Activated T-cell treated with anti-CD3 and anti-CD28 coated beads, Interleukin-2, amount 50 U/mL, for 72 hours (primary cell): ENCODE measurements around the gene RAMP3. TPM values are rescaled to one million over a fixed set of nuclear protein-coding genes. Genes with fewer than 3 reads are reported as not detected.

Source experiments
- ATAC-seq, 2 donors: fragments of 150-1000 bp; cut with Tn5 transposase; replicated peaks in 1 of 2; 2 replicates each; pipeline ENCODE4 v1.10.0; 2021; ENCODE audit warnings: moderate library complexity in 2 of 2, mild to moderate bottlenecking in 1 of 2
- DNase-seq, 2 donors: peaks; one replicate each; pipeline ENCODE4 v3.0.0; 2021 to 2022; ENCODE audit warnings: mixed read lengths in 1 of 2
- H3K27ac Mint-ChIP-seq: one replicate; pipeline ENCODE4 v1.8.0; 2022; ENCODE audit warnings: mild to moderate bottlenecking, moderate library complexity, mixed read lengths
- H3K27me3 Mint-ChIP-seq: one replicate; pipeline ENCODE4 v1.8.0; 2022; ENCODE audit warnings: low read depth, mixed read lengths
- H3K36me3 Mint-ChIP-seq, 2 donors: one replicate each; pipeline ENCODE4 v1.8.0; 2022; ENCODE audit warnings: mixed read lengths in 2 of 2, mild to moderate bottlenecking in 1 of 2; ENCODE audit not compliant: insufficient read depth in 2 of 2
- H3K4me1 Mint-ChIP-seq: one replicate; pipeline ENCODE4 v1.8.0; 2022; ENCODE audit warnings: low read depth, mixed read lengths
- H3K4me3 Mint-ChIP-seq, 2 donors: one replicate each; pipeline ENCODE4 v1.8.0; 2022; ENCODE audit warnings: mild to moderate bottlenecking in 2 of 2, mixed read lengths in 2 of 2, moderate library complexity in 2 of 2
- H3K9me3 Mint-ChIP-seq, 2 donors: one replicate each; pipeline ENCODE4 v1.8.0; 2022; ENCODE audit warnings: mixed read lengths in 2 of 2
- total RNA-seq, 2 donors: library from RNA; stranded (reverse); gene quantifications; one replicate each; pipeline ENCODE4 v1.2.3, GENCODE V29; 2022

The RAMP3 gene
- total RNA-seq, 2 donors from 2014 or later: 0.50 TPM; not detected in 1

GRCh38 chr7:45223078-45223477, 65.5 kb downstream of the RAMP3 start:
- no peaks in the 10 kb centered on the region for H3K4me1 Mint-ChIP-seq
- no peaks in the 10 kb centered on the region for H3K36me3 Mint-ChIP-seq
- DNase-seq: no peak
- H3K27ac Mint-ChIP-seq: no peak overlapping the region
- H3K27me3 Mint-ChIP-seq: peaks cover 28% of the 10 kb centered on the region
- ATAC-seq: no peak
- no peak overlapping the region for H3K4me3 Mint-ChIP-seq
- no peaks in the 10 kb centered on the region for H3K9me3 Mint-ChIP-seq

GRCh38 chr7:45223728-45224630, 66.4 kb downstream of the RAMP3 start:
- Mint-ChIP-seq H3K36me3 (no peaks in the 10 kb centered on the region), H3K9me3 (no peaks in the 10 kb centered on the region), H3K27ac (no peak overlapping the region), H3K4me3 (no peak overlapping the region), H3K27me3 (peaks cover 24% of the 10 kb centered on the region), H3K4me1 (no peaks in the 10 kb centered on the region)
- ATAC-seq (no peak), DNase-seq (no peak)

- Mint-ChIP-seq H3K27ac (no peak overlapping the region), H3K36me3 (no peaks in the 10 kb centered on the region), H3K27me3 (peaks cover 23% of the 10 kb centered on the region), H3K4me3 (no peak overlapping the region), H3K9me3 (no peaks in the 10 kb centered on the region), H3K4me1 (no peaks in the 10 kb centered on the region)
- no peak for ATAC-seq
- DNase-seq: no peak
Measured at GRCh38 chr7:45224832-45225231, 67.2 kb downstream of the RAMP3 start.

GRCh38 chr7:45225311-45225947, 67.8 kb downstream of the RAMP3 start:
- DNase-seq: no peak
- H3K4me3 Mint-ChIP-seq: no peak overlapping the region
- no peak for ATAC-seq
- H3K4me1 Mint-ChIP-seq: peaks cover 6% of the 10 kb centered on the region
- no peaks in the 10 kb centered on the region for H3K9me3 Mint-ChIP-seq
- no peak overlapping the region for H3K27ac Mint-ChIP-seq
- no peaks in the 10 kb centered on the region for H3K36me3 Mint-ChIP-seq
- H3K27me3 Mint-ChIP-seq: peaks cover 23% of the 10 kb centered on the region

- no peaks in the 10 kb centered on the region for H3K36me3 Mint-ChIP-seq
- H3K27me3 Mint-ChIP-seq: peaks cover 27% of the 10 kb centered on the region
- no peak for ATAC-seq
- H3K27ac Mint-ChIP-seq: no peak overlapping the region
- H3K4me3 Mint-ChIP-seq: no peak overlapping the region
- H3K9me3 Mint-ChIP-seq: no peaks in the 10 kb centered on the region
- peaks cover 6% of the 10 kb centered on the region for H3K4me1 Mint-ChIP-seq
- DNase-seq: no peak
Measured at GRCh38 chr7:45225948-45226335, 68.4 kb downstream of the RAMP3 start.

- Mint-ChIP-seq H3K27ac (no peak overlapping the region), H3K9me3 (no peaks in the 10 kb centered on the region), H3K27me3 (peaks cover 39% of the 10 kb centered on the region), H3K36me3 (no peaks in the 10 kb centered on the region), H3K4me1 (peaks cover 6% of the 10 kb centered on the region), H3K4me3 (no peak overlapping the region)
- DNase-seq: no peak
- no peak for ATAC-seq
Measured at GRCh38 chr7:45229156-45229920, 71.7 kb downstream of the RAMP3 start.

GRCh38 chr7:45230083-45230482, 72.5 kb downstream of the RAMP3 start:
- peaks cover 44% of the 10 kb centered on the region for H3K27me3 Mint-ChIP-seq
- DNase-seq (no peak), ATAC-seq (no peak)
- H3K36me3 Mint-ChIP-seq: no peaks in the 10 kb centered on the region
- H3K9me3 Mint-ChIP-seq: no peaks in the 10 kb centered on the region
- H3K4me1 Mint-ChIP-seq: peaks cover 6% of the 10 kb centered on the region
- no peak overlapping the region for H3K27ac Mint-ChIP-seq
- no peak overlapping the region for H3K4me3 Mint-ChIP-seq

- Mint-ChIP-seq H3K27ac (no peak overlapping the region), H3K27me3 (peaks cover 44% of the 10 kb centered on the region), H3K9me3 (no peaks in the 10 kb centered on the region), H3K4me1 (peaks cover 6% of the 10 kb centered on the region), H3K4me3 (no peak overlapping the region), H3K36me3 (no peaks in the 10 kb centered on the region)
- DNase-seq (no peak), ATAC-seq (no peak)
Measured at GRCh38 chr7:45230611-45231165, 73.1 kb downstream of the RAMP3 start.

- no peak overlapping the region for H3K27ac Mint-ChIP-seq
- ATAC-seq: no peak
- H3K27me3 Mint-ChIP-seq: peaks cover 49% of the 10 kb centered on the region
- no peak overlapping the region for H3K4me3 Mint-ChIP-seq
- H3K4me1 Mint-ChIP-seq: peaks cover 6% of the 10 kb centered on the region
- no peaks in the 10 kb centered on the region for H3K36me3 Mint-ChIP-seq
- no peak for DNase-seq
- no peaks in the 10 kb centered on the region for H3K9me3 Mint-ChIP-seq
Measured at GRCh38 chr7:45233249-45233775, 75.7 kb downstream of the RAMP3 start.

Other genes with a start within 250 kb of the RAMP3 start
- gene MYO1G, start 178.8 kb upstream of the RAMP3 start, total RNA-seq: 100 to 1,000 TPM; 595 to 606 TPM
- 100 to 1,000 TPM in 1 of 2 donors, 10 to 100 TPM in 1; 94.2 to 109 TPM for gene CCM2, start 157.6 kb upstream of the RAMP3 start, total RNA-seq
- gene NACAD, start 68.8 kb upstream of the RAMP3 start, total RNA-seq: under 1 TPM; 0.36 to 0.76 TPM
- 100 to 1,000 TPM; 107 to 118 TPM for gene TBRG4, start 46.1 kb upstream of the RAMP3 start, total RNA-seq